HepG2 (cell line): ENCODE data around the gene TIMM23. TPM values are rescaled to one million over a fixed set of nuclear protein-coding genes. Genes with fewer than 3 reads are reported as not detected.

ENCODE experiments used
- ARHGAP35 ChIP-seq: sonication (generic); formaldehyde crosslinking; IDR thresholded peaks from 2 replicates; pipeline ENCODE4 v1.9.0; 2022; ENCODE audit warnings: mild to moderate bottlenecking, inconsistent platforms, moderate library complexity, missing genetic modification reagents, borderline replicate concordance
- BORCS8-MEF2B ChIP-seq: sonication (generic); formaldehyde crosslinking; IDR thresholded peaks from 2 replicates; pipeline ENCODE4 v1.8.0; 2022; ENCODE audit warnings: mild to moderate bottlenecking, missing genetic modification reagents
- CEBPB ChIP-seq: IDR thresholded peaks from 2 replicates; pipeline ENCODE4 v1.6.1; 2011; ENCODE audit warnings: low read depth, low read length, improper control_type of control experiment, borderline replicate concordance
- ELF3 ChIP-seq: IDR thresholded peaks from 2 replicates; pipeline ENCODE4 v1.6.1; 2016; ENCODE audit warnings: missing genetic modification reagents, missing compliant biosample characterization
- FIP1L1 ChIP-seq: fragments of 200-400 bp; formaldehyde crosslinking; IDR thresholded peaks from 2 replicates; pipeline ENCODE4 v1.6.1; 2018; ENCODE audit warnings: low read depth, mild to moderate bottlenecking, low read length, moderate library complexity, borderline replicate concordance; ENCODE audit not compliant: insufficient read depth
- FOXA3 ChIP-seq: IDR thresholded peaks from 2 replicates; pipeline ENCODE4 v1.6.1; 2016; ENCODE audit warnings: missing genetic modification reagents, missing compliant biosample characterization
- HOXA5 ChIP-seq: sonication (generic); formaldehyde crosslinking; IDR thresholded peaks from 2 replicates; pipeline ENCODE4 v1.4.0; 2020; ENCODE audit warnings: missing genetic modification reagents
- KDM2A ChIP-seq: sonication (generic); formaldehyde crosslinking; IDR thresholded peaks from 2 replicates; pipeline ENCODE4 v1.4.0; 2020; ENCODE audit warnings: low read depth, missing genetic modification reagents, borderline replicate concordance
- LCORL ChIP-seq, 2 experiments: fragments of 450-650 bp in 1 of 2; sonication (generic) in 1 of 2; formaldehyde crosslinking in 1 of 2; IDR thresholded peaks; 2 replicates each; pipeline versions ENCODE4 v1.5.0 to v1.6.1; 2017 to 2020; ENCODE audit warnings: antibody characterized with exemption in 1 of 2, missing genetic modification reagents in 1 of 2
- NPAS2 ChIP-seq: sonication (generic); formaldehyde crosslinking; IDR thresholded peaks from 2 replicates; pipeline ENCODE4 v1.8.0; 2022; ENCODE audit warnings: mild to moderate bottlenecking, missing genetic modification reagents, borderline replicate concordance
- NRL ChIP-seq: sonication (generic); formaldehyde crosslinking; IDR thresholded peaks from 2 replicates; pipeline ENCODE4 v1.5.0; 2020; ENCODE audit warnings: missing genetic modification reagents, mild to moderate bottlenecking, moderate library complexity, borderline replicate concordance
- PTBP1 ChIP-seq: fragments of 200-400 bp; formaldehyde crosslinking; IDR thresholded peaks from 2 replicates; pipeline ENCODE4 v1.6.1; 2018; ENCODE audit warnings: low read length, low read depth; ENCODE audit not compliant: poor library complexity, severe bottlenecking
- SOX5 ChIP-seq: IDR thresholded peaks from 2 replicates; pipeline ENCODE4 v1.6.1; 2016; ENCODE audit warnings: borderline replicate concordance
- SP5 ChIP-seq: IDR thresholded peaks from 2 replicates; pipeline ENCODE4 v1.6.1; 2016; ENCODE audit warnings: low read depth, borderline replicate concordance
- YY1 ChIP-seq: IDR thresholded peaks from 2 replicates; pipeline ENCODE4 v1.6.1; 2011; ENCODE audit warnings: low read length, low read depth, moderate library complexity, mild to moderate bottlenecking; ENCODE audit not compliant: insufficient read depth, insufficient replicate concordance
- ZNF430 ChIP-seq: sonication (generic); formaldehyde crosslinking; IDR thresholded peaks from 2 replicates; pipeline ENCODE4 v1.9.0; 2021; ENCODE audit warnings: mild to moderate bottlenecking, missing genetic modification reagents
- ZNF441 ChIP-seq: sonication (generic); formaldehyde crosslinking; IDR thresholded peaks from 2 replicates; pipeline ENCODE4 v1.7.0; 2021; ENCODE audit warnings: missing genetic modification reagents, borderline replicate concordance
- ZNF619 ChIP-seq: sonication (generic); formaldehyde crosslinking; IDR thresholded peaks from 2 replicates; pipeline ENCODE4 v1.4.0; 2020; ENCODE audit warnings: mild to moderate bottlenecking, missing genetic modification reagents
- ZNF883 ChIP-seq: sonication (generic); formaldehyde crosslinking; IDR thresholded peaks from 2 replicates; pipeline ENCODE4 v1.5.1; 2020; ENCODE audit warnings: mild to moderate bottlenecking, missing genetic modification reagents; ENCODE audit errors: not compliant biosample characterization
- ZSCAN21 ChIP-seq: sonication (generic); formaldehyde crosslinking; IDR thresholded peaks from 2 replicates; pipeline ENCODE4 v1.8.0; 2022; ENCODE audit warnings: mild to moderate bottlenecking, missing genetic modification reagents, moderate library complexity, borderline replicate concordance
- ZSCAN9 ChIP-seq: IDR thresholded peaks from 2 replicates; pipeline ENCODE4 v1.6.1; 2016; ENCODE audit warnings: borderline replicate concordance
- polyA plus RNA-seq, 8 experiments: library from polyadenylated mRNA; depleted of rRNA in 3 of 8; stranded (reverse) in 7 of 8; unstranded in 1 of 8; fragments of >200 nt; fragmentation: Illumina TruSeq in 4 of 8; extraction: Trizol in 4 of 8; gene quantifications; 2 replicates each; pipeline versions ENCODE4 v1.2.1 to v1.2.3, GENCODE V29; 2011 to 2016; ENCODE audit warnings: low read depth in 4 of 8, missing spikeins in 1 of 8, mixed read lengths in 1 of 8; ENCODE audit not compliant: insufficient read depth in 1 of 8
- total RNA-seq, 5 experiments: library from RNA; depleted of rRNA; stranded (reverse); fragments of >200 nt; fragmentation: Illumina TruSeq; extraction: Trizol; gene quantifications; 2 replicates each; pipeline ENCODE4 v1.2.3, GENCODE V29; 2016; ENCODE audit warnings: low read depth in 1 of 5
- TF ChIP-seq, protein P1 (sequence below): sonication (generic); formaldehyde crosslinking; IDR thresholded peaks from 2 replicates; pipeline ENCODE4; 2020; ENCODE audit warnings: missing genetic modification reagents, mild to moderate bottlenecking, borderline replicate concordance
- TF ChIP-seq, protein P2 (sequence below): sonication (generic); formaldehyde crosslinking; IDR thresholded peaks from 2 replicates; pipeline ENCODE4 v1.5.1; 2020; ENCODE audit warnings: missing genetic modification reagents, mild to moderate bottlenecking, borderline replicate concordance

The TIMM23 gene
- total and polyA plus RNA-seq, 2 of the 13 experiments (the other 11 are each of a cell fraction or from before 2014, with no cell fraction given): 80.2 to 98.6 TPM

DNA sequence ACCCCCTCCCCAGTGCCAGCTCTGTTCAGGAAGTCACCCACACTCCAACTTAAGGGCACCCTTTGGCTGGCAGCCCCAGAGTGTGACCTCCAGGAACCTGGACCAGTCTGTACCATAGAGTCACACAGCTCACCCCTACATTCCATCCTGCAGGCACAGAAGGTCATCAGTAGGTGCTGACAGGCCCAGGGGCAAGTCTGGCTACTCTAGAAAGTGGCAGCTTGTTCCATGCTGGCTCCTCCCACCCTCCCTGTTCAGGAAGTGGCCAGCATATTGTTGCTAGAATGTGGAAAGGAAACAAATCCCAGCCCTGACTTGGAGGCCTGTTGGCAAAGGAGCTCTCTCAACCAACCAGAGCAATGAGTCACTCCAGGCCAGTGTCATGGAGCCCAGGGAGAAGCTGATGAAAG is 61.3 kb downstream of the TIMM23 start (continued):
- TF ChIP-seq, protein P1, sequence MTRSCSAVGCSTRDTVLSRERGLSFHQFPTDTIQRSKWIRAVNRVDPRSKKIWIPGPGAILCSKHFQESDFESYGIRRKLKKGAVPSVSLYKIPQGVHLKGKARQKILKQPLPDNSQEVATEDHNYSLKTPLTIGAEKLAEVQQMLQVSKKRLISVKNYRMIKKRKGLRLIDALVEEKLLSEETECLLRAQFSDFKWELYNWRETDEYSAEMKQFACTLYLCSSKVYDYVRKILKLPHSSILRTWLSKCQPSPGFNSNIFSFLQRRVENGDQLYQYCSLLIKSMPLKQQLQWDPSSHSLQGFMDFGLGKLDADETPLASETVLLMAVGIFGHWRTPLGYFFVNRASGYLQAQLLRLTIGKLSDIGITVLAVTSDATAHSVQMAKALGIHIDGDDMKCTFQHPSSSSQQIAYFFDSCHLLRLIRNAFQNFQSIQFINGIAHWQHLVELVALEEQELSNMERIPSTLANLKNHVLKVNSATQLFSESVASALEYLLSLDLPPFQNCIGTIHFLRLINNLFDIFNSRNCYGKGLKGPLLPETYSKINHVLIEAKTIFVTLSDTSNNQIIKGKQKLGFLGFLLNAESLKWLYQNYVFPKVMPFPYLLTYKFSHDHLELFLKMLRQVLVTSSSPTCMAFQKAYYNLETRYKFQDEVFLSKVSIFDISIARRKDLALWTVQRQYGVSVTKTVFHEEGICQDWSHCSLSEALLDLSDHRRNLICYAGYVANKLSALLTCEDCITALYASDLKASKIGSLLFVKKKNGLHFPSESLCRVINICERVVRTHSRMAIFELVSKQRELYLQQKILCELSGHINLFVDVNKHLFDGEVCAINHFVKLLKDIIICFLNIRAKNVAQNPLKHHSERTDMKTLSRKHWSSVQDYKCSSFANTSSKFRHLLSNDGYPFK (CRISPR knock-in tag): no peak
- TF ChIP-seq KDM2A (CRISPR knock-in tag) (0 out of 2 replicates have a peak, but pooled peaks have one; percentile 21), ZSCAN9 (CRISPR knock-in tag) (peak; percentile 38; the same call in 1 of the 2 replicates), CEBPB (no peak), ELF3 (CRISPR knock-in tag) (peak; percentile 98), ZNF883 (CRISPR knock-in tag) (peak; percentile 59), ZNF619 (CRISPR knock-in tag) (0 out of 2 replicates have a peak, but pooled peaks have one; percentile 45), NRL (peak; percentile 53; the same call in 1 of the 2 replicates), BORCS8-MEF2B (CRISPR knock-in tag) (no peak), YY1 (peak; percentile 30), ARHGAP35 (no peak), SP5 (CRISPR knock-in tag) (peak; percentile 54; the same call in 1 of the 2 replicates), HOXA5 (CRISPR knock-in tag) (no peak), SOX5 (CRISPR knock-in tag) (peak; percentile 63; the same call in 1 of the 2 replicates), ZNF430 (CRISPR knock-in tag) (peak; percentile 59; the same call in 1 of the 2 replicates), FIP1L1 (no peak), NPAS2 (CRISPR knock-in tag) (no peak), FOXA3 (0 out of 2 replicates have a peak, but pooled peaks have one; percentile 10), ZSCAN21 (CRISPR knock-in tag) (0 out of 2 replicates have a peak, but pooled peaks have one; percentile 34), PTBP1 (no peak), LCORL (IDR thresholded peaks at IDR 0.05) (no peak), LCORL (CRISPR knock-in tag; IDR thresholded peaks at IDR 0.05) (0 out of 2 replicates have a peak, but pooled peaks have one; percentile 32), ZNF441 (CRISPR knock-in tag) (no peak)
- TF ChIP-seq, protein P2, sequence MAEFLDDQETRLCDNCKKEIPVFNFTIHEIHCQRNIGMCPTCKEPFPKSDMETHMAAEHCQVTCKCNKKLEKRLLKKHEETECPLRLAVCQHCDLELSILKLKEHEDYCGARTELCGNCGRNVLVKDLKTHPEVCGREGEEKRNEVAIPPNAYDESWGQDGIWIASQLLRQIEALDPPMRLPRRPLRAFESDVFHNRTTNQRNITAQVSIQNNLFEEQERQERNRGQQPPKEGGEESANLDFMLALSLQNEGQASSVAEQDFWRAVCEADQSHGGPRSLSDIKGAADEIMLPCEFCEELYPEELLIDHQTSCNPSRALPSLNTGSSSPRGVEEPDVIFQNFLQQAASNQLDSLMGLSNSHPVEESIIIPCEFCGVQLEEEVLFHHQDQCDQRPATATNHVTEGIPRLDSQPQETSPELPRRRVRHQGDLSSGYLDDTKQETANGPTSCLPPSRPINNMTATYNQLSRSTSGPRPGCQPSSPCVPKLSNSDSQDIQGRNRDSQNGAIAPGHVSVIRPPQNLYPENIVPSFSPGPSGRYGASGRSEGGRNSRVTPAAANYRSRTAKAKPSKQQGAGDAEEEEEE (CRISPR knock-in tag): no peak
